ENCODE data around the gene WARS2. TPM values are rescaled to one million over a fixed set of nuclear protein-coding genes. Genes with fewer than 3 reads are reported as not detected.
A peak's percentile ranks its signal among the peaks of the same experiment; 100 is the strongest.

WARS2 gene
- total RNA-seq, 1 donor from 2014 or later = 35.6 TPM

- DNase-seq (ENCODE audit: low spot score) = no peak
These were observed 112.7 kb downstream of the WARS2 start for GRCh38 chr1:119027759-119028158.

DNA sequence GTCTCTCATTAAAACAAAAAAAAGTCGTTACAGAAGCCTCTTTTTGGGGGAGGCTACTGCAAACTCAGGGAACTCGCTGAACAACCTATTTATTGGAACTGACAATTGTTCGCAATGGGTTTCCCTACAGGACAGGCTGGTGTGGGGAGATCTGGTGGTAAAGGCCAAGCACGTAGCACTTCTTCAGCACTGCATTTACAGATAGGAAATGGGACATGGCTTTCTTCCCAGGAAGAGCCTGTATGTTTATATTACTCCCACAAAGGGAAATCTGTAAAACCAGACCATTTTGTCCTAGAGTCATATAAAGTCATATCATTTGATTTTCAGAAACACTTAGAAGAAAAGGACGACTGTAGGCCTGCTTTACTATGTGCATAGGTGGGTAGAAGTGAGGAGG is 113.5 kb downstream of the WARS2 start:
- DNase-seq (ENCODE audit: low spot score) = no peak

DNA sequence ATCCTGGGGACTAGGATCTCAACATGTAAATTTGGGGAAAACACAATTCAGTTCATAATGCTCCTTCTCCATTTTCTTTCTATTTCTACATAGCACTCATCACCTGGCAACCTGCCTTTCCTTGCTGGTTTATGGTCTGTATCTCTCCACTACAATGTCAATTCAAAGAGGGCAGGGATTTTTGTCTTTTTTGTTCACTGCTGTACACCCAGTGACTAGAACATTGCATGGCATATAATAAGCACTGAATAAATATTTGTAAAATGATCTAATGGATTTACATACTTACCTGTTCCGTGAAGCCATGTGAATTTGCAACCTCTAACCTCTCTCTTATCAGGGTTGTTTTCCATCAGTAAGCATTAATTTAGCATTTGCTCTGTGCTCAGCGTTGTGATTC is 124.9 kb downstream of the WARS2 start:
- no peak for DNase-seq (ENCODE audit: low spot score)

DNA sequence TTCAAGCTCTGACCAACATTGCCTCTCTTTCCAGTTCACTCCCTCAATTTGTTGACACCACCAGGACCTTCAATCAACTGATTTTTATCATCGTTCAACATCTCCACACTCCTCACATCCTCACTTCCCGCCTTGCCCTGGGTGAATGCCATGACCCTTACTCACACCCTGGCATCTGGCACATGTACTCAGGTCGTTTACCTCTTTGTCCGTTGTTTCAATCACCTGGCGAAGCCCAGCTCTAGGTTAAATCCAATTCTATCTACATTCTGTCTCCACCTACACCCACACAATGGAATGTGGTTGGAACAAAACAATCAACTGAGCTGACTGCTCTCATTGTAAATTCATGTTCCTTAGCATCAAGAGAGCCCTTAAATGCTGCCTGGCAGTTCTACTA is 128.1 kb downstream of the WARS2 start:
- no peak for DNase-seq (ENCODE audit: low spot score)

DNA sequence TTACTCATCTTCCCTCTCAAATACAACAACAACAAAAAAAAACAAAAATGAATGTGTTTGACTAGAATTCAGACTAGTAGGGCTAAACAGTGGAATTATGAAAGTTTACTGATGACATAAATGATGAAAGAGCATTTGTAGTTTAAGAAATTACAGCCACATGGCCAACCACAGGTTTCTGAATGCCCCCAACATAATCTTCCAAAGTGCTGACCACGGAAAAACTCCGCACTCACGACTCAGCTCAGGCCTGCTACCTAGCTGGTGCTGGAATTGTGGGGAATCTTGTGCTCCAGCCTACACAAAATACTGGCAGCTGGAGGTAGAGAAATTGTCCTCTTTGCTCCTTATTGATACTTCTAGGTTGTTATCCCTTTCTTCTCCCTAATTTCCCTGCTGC is 128.7 kb downstream of the WARS2 start:
- DNase-seq (ENCODE audit: low spot score) = no peak

DNA sequence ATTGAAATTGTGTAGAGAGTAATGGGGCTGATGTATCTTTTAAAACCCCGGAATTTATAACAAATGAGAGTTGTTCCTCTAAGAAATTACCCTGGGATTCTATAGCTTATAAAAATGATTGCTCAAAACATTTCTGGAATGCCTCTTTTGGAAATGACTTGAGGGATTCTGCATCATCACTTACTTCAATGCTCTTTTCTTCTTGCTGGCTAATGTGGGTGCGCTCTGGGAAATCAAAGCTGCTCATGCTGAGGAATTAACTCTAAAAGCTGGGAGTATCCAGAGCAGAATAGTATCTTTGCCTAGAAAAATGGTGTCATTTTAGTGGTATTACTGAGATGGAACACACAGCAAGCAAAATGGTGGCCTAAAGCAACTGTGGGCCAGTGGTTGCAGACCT is 129.3 kb downstream of the WARS2 start:
- no peak for DNase-seq (ENCODE audit: low spot score)

DNA sequence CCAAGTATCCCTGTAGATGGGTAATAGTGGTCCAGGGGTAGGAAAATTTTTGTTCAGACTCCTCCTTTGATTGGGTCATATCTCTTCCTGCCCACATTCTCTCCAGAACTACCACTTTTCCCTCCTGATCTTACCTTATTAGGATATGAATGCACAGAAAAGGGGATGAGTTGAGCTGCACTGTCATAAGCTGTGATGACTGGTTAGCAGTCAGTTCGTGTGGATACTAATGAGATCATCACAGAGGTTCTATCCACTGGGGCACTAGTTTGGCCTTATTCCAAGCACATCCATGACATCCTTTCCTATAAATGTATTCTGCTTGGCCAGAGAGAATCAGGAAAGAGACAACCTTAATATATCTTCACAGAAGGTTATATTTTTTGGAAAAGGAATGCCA is 130.3 kb downstream of the WARS2 start:
- DNase-seq (ENCODE audit: low spot score) = no peak

DNA sequence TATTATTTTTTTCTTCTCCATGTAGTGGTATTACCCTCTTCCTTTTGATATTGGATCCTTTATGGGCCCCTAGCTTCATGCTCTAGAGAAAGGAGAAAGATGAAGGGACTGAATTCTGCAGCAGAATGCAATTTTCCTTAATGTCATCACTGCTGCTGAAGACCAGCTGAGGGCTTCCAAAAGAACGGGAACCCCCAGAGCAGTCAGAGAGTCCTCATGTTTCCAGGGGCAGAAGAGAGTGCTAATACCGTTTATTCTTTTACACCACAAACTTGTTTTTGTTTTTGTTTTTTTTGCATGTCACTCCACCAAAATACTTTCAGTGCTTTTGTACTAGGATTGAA is 131.2 kb downstream of the WARS2 start:
- no peak for DNase-seq (ENCODE audit: low spot score)

- DNase-seq (ENCODE audit: low spot score) = peak; percentile 64
These were observed 131.8 kb downstream of the WARS2 start for GRCh38 chr1:119008483-119009311.

- DNase-seq (ENCODE audit: low spot score) = no peak
These were observed 132.6 kb downstream of the WARS2 start for GRCh38 chr1:119007670-119008482.

DNA sequence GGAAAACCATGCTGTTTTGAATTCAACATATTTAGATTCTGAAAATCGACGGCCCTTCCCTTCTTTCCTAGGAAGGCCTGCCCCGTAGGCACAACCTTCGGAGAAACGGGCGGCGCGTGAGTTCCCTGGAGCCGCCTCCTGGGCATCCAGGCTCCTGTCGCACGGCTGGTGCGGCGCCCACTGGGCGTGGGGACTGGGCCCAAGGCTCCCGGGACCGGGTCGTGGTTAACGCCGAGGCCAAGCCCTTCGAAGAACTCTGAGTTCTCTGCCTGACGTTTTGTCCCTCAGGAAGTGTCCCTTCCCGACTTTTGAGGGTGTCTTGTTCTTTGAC is 133.1 kb downstream of the WARS2 start:
- DNase-seq (ENCODE audit: low spot score) = no peak

DNA sequence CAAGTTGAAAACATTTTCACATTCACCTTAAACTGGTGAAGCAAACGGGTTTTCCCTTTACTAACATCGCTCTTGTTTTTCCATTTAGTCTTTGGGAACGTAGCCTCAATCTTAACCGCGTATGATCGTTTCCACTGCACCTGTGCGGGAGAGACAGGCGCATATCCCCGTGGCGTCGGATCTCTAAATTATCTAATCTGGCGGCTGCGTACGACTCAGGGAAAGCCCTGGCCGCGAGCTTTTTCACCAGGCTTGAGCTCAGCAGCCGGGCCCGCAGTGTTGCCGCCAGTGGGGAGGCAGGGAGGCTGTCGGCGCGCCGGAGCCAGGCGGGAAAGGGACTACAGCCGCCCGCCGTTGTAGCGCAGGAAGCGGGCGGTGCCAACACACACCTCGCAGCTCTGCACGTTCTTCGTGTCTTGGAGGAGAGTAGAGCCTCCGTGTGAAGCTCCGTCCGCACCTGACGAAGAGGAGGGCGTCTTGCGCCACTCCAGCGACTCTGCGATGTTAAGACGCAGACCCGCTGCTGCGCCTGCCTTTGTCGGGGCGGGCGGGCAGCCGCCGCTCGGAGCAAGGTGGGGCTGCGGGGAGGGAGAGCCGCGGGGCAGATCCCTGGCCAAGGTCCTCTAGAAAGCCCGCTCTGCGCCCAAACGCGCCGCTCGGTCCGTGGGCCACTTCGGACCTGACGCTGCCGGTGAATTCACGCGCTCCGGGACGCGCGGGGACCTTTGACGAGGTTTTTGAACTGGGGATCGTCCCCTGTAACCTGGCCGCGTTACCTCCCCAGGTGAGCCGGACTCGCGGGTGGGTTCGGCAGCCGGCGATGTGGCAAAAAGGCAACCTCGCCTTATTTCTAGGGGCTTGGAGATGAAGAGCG is 133.8 kb downstream of the WARS2 start:
- DNase-seq (ENCODE audit: low spot score) = no peak

- DNase-seq (ENCODE audit: low spot score) = no peak
These were observed 134.6 kb downstream of the WARS2 start for GRCh38 chr1:119005724-119006405.

DNA sequence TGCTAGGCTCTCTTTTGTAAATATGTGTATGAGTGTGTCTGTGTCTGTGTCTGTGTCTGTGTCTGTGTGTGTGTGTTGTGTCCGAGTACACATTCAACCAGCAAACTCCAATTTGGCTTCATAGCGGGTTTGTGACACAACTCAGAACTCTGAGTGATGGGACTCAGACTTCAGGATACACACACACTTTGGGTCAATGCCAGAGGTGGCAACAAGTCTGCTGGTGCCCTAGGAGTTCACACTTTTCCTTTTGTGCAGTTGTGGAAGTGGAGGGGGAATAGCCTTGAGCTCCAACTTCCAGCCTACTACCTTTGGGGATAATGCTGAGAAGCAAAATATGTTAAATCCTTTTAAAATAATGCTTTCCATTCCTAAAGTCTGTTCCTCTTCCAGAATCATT is 135.7 kb downstream of the WARS2 start:
- DNase-seq (ENCODE audit: low spot score) = no peak

- DNase-seq (ENCODE audit: low spot score) = no peak
These were observed 136.3 kb downstream of the WARS2 start for GRCh38 chr1:119004129-119004527.

DNA sequence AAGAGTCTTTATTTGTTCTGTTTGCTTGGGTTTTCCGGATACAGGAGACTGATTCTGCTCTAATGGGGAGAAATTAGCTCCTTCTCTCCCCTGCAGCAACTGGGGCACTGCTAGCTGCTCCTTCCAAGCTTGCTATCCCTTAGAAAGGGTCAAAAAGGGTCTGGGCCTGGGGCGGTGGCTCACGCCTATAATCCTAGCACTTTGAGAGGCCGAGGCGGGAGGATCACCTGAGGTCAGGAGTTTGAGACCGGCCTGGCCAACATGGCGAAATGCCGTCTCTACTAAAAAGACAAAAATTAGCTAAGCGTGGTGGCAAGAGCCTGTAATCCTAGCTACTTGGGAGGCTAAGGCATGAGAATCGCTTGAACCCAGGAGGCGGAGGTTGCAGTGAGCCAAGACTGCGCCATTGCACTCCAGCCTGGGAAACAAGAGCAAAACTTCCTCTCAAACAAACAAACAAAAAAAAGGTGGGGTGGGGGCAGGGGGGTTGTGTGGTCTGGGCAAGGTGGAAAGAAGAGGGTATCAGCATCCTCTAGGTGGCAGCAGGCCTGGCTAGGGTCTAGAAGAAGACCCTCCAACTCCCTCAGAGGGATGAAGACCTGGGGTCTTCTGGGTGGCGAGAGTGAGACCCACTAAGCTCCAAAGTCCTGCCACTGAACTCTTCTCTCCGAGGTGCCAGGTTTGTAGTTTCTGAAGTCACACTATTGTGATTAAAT is 136.9 kb downstream of the WARS2 start:
- no peak for DNase-seq (ENCODE audit: low spot score)

DNA sequence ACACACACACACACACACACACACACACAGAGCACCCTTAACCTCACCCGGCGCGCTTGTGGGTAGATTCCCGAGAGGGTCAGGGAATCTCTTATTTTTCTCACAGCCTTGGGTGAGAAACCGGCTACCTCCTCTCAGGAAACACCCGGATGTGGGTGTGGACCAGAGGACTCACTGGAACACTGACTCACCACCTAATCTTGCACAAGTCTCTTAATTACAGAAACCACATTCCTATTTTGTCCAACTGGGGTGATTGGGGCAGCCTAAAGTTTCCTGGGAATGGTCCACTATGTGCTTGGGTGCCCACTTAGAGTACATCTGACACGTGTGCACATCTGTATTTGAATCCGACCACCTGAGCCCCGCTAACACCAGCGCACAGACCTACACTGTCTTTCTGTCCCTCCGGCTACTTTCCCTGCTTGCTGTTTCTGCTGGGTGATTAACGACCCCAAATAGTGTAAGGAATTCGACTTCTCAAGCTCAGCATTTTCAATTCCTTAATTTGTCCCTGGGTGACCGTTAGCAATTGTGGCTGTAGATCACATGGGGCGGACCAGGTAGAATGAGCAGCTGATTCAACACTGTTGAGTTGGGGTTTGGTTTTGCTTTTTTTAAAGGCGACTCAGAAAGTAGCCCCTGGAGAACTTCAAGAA is 138.3 kb downstream of the WARS2 start:
- no peak for DNase-seq (ENCODE audit: low spot score)

DNA sequence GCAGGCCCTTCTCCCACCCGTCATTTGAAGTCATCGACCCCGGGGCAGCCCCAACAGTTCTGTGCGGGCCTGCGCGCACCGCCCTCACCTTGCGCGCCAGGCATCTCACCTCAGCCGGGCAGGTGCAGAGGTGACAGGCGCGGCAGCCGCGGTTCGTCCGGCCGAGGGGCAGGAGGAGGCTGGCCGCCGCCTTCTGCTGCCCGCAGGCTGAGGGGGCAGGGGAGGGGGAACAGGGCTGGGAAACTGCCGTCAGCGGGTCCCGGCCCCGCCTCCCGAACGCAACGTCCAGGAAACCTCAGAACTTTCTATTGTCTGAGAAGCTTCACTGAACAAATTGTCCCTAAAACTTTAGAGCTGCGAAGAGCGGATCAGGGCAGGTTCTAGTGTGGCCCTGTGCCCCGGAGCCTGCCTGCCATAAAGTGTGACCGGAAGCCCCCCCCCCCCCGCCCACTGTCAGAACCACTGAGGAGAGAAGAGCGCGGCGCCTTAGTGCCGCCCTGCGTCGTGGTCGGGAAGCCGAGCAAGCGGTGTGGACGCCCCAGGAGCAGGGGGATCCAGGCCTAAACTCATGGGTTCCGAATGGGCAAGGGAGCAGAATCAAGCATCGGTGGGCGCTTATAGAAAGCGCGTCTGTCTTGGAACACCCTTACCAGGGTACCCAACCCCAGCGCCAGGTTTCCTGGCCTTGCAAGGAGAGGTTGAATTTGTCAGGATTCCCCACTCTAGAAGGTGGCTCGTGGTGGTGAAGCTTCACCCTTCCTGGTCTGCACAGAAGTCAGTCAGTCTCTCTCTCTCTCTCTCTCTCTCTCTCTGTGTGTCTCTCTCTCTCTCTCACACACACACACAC is 139.0 kb downstream of the WARS2 start:
- DNase-seq (ENCODE audit: low spot score) = no peak

- DNase-seq (ENCODE audit: low spot score) = no peak
These were observed 139.9 kb downstream of the WARS2 start for GRCh38 chr1:119000371-119001180.
